GM12801 (cell line): ENCODE results near the gene MED4.
A peak's percentile ranks its signal among the peaks of the same experiment; 100 is the strongest.

Experiments used
- CTCF ChIP-seq: IDR thresholded peaks from one replicate; pipeline ENCODE4 v1.5.1; 2011; ENCODE audit warnings: control low read depth; ENCODE audit not compliant: insufficient read length; ENCODE audit errors: extremely low read depth

MED4 gene

GRCh38 chr13:48094781-48095502 is at the start of gene MED4:
Gene MED4, minus strand, starts transcription at chr13:48095104. Its CDS starts 26 bp downstream, at chr13:48095078.
- peak; percentile 62 for TF ChIP-seq CTCF

- no peak for TF ChIP-seq CTCF
These were observed 49.6 kb upstream of the MED4 start for GRCh38 chr13:48144413-48145035.

GRCh38 chr13:48142436-48142835 is 47.5 kb upstream of the MED4 start:
- no peak for TF ChIP-seq CTCF

- TF ChIP-seq CTCF: no peak
These were observed 43.4 kb upstream of the MED4 start for GRCh38 chr13:48138270-48138669.

GRCh38 chr13:48132961-48133360 is 38.1 kb upstream of the MED4 start:
- TF ChIP-seq CTCF: no peak

GRCh38 chr13:48131533-48131932 is 36.6 kb upstream of the MED4 start:
- TF ChIP-seq CTCF: no peak

- no peak for TF ChIP-seq CTCF
These were observed 32.3 kb upstream of the MED4 start for GRCh38 chr13:48126944-48127830.
